ENCODE data around the gene UMODL1. TPM values are rescaled to one million over a fixed set of nuclear protein-coding genes. Genes with fewer than 3 reads are reported as not detected.

The UMODL1 gene
- total and polyA plus RNA-seq, 10 of the 15 experiments (the other 5 are each of a cell fraction or from before 2014, with no cell fraction given): 0.01 to 0.11 (median 0.03) TPM; not detected in 5

DNA sequence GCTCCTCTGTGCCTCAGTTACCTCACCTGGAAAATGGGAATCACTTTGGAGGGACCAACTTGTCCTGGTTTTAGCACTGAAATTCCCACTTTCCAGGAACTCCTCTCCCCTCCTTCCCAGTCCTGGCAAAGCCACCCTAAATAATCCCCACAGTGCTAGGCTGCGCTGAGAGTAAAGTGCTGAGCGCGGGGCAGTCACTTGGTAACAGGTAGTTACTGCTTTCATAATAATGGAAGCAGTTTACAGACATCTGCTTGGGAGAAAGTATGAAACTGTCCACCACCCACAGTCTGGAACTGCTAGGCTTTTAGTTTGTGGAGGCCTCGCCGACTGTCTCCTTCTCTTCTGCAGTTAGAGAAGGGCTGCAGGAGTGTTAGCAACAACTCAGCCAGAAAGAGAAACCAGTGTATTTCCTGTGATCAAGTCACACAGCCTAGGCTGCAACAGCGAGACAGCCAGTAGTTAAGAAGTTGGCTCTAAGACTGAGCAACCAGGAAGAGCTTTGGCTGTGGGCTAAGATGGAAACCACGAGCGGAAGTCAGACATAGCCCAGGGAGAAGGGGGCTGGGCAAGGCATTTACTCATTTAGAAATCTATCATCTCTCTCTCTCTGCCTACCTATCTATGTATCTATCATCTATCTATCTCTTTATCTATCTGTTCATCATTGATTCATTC, 117.0 kb downstream of the UMODL1 start (continued):
- TF ChIP-seq BMI1 (IDR thresholded peaks at IDR 0.05; ENCODE audit: borderline replicate concordance): no peak
- no peak for TF ChIP-seq RFX5 (IDR thresholded peaks at IDR 0.05; ENCODE audit: low read depth, low read length)
- no peak for TF ChIP-seq GATAD2B (conservative IDR thresholded peaks at IDR 0.05; ENCODE audit: low read depth)
- TF ChIP-seq, protein P1, sequence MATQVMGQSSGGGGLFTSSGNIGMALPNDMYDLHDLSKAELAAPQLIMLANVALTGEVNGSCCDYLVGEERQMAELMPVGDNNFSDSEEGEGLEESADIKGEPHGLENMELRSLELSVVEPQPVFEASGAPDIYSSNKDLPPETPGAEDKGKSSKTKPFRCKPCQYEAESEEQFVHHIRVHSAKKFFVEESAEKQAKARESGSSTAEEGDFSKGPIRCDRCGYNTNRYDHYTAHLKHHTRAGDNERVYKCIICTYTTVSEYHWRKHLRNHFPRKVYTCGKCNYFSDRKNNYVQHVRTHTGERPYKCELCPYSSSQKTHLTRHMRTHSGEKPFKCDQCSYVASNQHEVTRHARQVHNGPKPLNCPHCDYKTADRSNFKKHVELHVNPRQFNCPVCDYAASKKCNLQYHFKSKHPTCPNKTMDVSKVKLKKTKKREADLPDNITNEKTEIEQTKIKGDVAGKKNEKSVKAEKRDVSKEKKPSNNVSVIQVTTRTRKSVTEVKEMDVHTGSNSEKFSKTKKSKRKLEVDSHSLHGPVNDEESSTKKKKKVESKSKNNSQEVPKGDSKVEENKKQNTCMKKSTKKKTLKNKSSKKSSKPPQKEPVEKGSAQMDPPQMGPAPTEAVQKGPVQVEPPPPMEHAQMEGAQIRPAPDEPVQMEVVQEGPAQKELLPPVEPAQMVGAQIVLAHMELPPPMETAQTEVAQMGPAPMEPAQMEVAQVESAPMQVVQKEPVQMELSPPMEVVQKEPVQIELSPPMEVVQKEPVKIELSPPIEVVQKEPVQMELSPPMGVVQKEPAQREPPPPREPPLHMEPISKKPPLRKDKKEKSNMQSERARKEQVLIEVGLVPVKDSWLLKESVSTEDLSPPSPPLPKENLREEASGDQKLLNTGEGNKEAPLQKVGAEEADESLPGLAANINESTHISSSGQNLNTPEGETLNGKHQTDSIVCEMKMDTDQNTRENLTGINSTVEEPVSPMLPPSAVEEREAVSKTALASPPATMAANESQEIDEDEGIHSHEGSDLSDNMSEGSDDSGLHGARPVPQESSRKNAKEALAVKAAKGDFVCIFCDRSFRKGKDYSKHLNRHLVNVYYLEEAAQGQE (IDR thresholded peaks at IDR 0.05; ENCODE audit: low read depth, low read length): no peak
- no peak for TF ChIP-seq HDGF (IDR thresholded peaks at IDR 0.05)
- no peak for TF ChIP-seq NR2C2 (IDR thresholded peaks at IDR 0.05; ENCODE audit: borderline replicate concordance, control insufficient read depth, insufficient read length, low read depth)
- TF ChIP-seq, protein P2, sequence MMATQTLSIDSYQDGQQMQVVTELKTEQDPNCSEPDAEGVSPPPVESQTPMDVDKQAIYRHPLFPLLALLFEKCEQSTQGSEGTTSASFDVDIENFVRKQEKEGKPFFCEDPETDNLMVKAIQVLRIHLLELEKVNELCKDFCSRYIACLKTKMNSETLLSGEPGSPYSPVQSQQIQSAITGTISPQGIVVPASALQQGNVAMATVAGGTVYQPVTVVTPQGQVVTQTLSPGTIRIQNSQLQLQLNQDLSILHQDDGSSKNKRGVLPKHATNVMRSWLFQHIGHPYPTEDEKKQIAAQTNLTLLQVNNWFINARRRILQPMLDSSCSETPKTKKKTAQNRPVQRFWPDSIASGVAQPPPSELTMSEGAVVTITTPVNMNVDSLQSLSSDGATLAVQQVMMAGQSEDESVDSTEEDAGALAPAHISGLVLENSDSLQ (IDR thresholded peaks at IDR 0.05): no peak
- no peak for TF ChIP-seq WRNIP1 (IDR thresholded peaks at IDR 0.05; ENCODE audit: borderline replicate concordance, low read depth, low read length)
- no peak for TF ChIP-seq EGR1 (IDR thresholded peaks at IDR 0.05; ENCODE audit: borderline replicate concordance in 1 of 2, low read depth in 2 of 2, low read length in 2 of 2)
- TF ChIP-seq TCF3 (IDR thresholded peaks at IDR 0.05; ENCODE audit: borderline replicate concordance, insufficient read depth, low read depth, low read length): no peak
- TF ChIP-seq SKIL (IDR thresholded peaks at IDR 0.05; ENCODE audit: low read depth, poor library complexity, severe bottlenecking): peak; percentile 69
- TF ChIP-seq ZZZ3 (IDR thresholded peaks at IDR 0.05; ENCODE audit: control insufficient read depth, insufficient read length, low read depth): no peak
- no peak for TF ChIP-seq ZSCAN29 (IDR thresholded peaks at IDR 0.05)
- TF ChIP-seq NBN (IDR thresholded peaks at IDR 0.05): peak; percentile 66; the same call in 1 of the 2 replicates
- TF ChIP-seq RBBP5 (conservative IDR thresholded peaks at IDR 0.05): no peak
- 0 out of 2 replicates have a peak, but pooled peaks have one; percentile 29 for TF ChIP-seq TCF12 (IDR thresholded peaks at IDR 0.05; ENCODE audit: low read depth, low read length)
- TF ChIP-seq SREBF2 (IDR thresholded peaks at IDR 0.05; ENCODE audit: low read length): no peak
- TF ChIP-seq CHD2 (IDR thresholded peaks at IDR 0.05; ENCODE audit: borderline replicate concordance, low read depth, low read length): peak; percentile 73
- no peak for TF ChIP-seq ASH2L (IDR thresholded peaks at IDR 0.05; ENCODE audit: borderline replicate concordance, low read depth)
- peak; percentile 68 for TF ChIP-seq SPI1 (IDR thresholded peaks at IDR 0.05; ENCODE audit: borderline replicate concordance, insufficient read depth, low read depth, low read length)
- TF ChIP-seq MXI1 (IDR thresholded peaks at IDR 0.05; ENCODE audit: low read depth, low read length): no peak
- TF ChIP-seq BCL11A (IDR thresholded peaks at IDR 0.05; ENCODE audit: low read depth, low read length): no peak
- TF ChIP-seq FOS (IDR thresholded peaks at IDR 0.05; ENCODE audit: borderline replicate concordance, extremely low read depth, insufficient read length): no peak
- TF ChIP-seq SIN3A (IDR thresholded peaks at IDR 0.05; ENCODE audit: low read depth, low read length): no peak
- TF ChIP-seq CHD4 (IDR thresholded peaks at IDR 0.05): no peak
- TF ChIP-seq SRF (IDR thresholded peaks at IDR 0.05; ENCODE audit: low read depth in 2 of 2, low read length in 2 of 2): no peak

All from GM12878 (cell line).